Stimulated activated naive CD8-positive, alpha-beta T cell treated with anti-CD3 and anti-CD28 coated beads, Interleukin-15, Interleukin-2, amounts not matched to agents 100 U/mL and 50 U/mL, for 24 hours (primary cell): Measurements from ENCODE around the gene FBXW12.

Experiments
- ATAC-seq: fragments of 150-1000 bp; cut with Tn5 transposase; one replicate; pipeline ENCODE4 v1.10.0; 2021
- DNase-seq: peaks from one replicate; pipeline ENCODE4 v3.0.0; 2021

Gene FBXW12

DNA sequence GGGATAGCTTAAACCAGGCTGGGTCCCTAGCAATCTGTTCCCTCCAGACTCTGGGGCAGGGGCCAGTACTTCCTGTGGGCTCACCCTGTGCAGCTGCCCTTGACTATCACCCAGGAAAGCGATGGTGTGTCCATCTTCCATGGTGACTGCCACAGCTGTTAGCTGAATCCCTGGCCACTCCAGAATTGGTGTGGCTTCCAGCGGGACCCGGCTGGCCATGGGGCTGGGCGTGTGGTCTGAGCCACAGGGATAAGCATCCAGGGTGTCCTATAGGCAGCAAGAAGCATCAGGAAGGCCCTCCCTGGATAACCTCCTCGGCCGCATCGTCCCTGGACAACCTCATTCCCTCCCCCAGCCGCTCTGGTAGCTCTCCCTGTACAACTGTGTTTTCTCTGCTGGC is 50.7 kb downstream of the FBXW12 start:
- ATAC-seq (no peak), DNase-seq (no peak)

DNA sequence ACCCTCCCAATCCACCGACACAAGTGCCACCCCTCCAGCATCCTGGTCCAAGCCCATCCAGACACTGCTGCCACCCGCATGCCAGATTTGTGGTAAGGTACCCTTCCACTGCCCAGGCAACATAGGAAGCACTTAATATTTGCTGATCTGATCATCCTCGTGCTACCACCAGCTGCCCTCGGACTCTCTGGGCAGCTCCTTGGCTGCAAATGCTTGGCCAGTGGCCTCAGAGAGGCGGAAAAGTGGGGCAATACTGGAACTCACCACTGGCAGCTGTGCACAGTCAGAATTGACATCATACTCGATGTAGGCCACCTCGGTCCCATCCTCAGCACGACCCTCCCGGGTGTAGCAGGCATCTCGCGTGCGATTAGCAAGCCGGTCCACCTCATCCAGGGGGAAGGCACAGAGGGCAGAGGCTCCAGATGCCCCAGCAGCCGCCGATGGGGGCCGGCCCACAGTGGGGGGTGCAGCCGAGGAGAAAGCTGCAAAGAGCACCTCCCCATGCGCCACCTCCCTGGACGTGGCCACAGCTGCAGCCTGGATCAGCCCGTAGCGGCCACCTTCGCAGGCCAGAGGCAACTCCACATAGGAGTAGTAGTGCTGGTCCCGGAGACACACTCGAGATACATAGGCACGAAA is 51.3 kb downstream of the FBXW12 start:
- ATAC-seq (no peak), DNase-seq (no peak)

DNA sequence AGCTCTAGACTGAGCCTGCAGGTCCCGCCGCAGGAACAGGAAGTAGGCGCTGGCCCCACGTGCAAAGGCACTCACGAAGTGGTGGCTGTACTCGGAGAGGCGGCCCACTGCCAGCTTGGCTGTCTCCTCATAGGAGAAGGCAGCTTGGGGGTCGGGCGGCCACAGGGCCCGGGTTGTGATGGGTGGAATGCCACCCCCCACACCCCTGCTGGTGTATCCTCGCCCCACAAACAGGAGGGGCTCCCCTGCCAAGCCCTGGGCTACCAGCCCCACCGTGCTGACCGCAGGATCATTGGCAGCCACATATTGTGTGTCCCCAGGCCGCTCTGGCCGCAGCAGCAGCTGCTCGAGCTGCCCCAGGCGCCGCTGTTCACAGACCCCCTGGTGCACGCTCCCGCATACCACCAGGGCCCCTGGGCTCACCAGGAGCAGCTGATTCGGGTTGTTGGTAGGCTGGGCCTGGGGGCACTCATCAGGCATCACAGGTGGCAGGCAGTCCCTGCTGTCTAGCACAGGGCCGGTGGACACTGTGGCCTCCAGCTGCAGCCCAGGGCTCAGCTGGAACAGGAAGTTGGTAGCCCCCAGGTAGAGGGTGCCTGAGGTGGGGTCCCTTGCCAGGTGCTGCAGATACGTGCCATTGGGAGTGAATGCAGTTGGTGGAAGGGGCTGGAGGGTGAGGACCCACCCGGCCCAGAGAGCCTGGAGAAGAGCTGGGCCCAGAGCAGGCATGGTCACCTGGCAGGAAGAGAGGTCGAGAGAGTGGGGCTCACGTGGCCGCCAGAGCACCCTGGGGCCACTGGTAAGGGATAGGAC is 52.1 kb downstream of the FBXW12 start:
- DNase-seq (no peak), ATAC-seq (no peak)

DNA sequence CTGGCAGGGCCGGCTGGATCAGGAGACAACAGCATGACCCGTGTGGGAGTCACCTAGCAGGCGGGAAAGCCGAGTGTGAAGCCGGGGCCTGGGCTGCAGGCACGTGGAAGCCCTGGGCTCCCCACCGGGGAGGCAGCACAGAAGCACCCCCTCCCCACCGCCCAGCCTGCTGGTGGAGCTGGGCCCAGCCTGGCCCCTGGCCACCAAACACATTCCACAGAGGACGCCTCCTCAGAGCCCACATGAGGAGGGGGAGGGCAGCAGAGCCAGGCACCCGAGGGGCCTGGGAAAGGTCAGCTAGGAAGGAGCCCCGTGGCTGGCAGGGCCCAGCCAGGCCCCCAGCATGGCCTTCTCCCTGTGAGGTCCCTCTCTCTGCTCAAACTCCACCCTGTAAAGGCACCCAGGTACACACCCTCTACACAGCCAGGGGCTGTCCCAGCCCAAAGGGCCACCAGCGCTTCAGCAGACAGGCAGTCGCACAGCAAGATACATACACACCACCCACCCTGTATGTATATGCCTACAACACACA is 53.3 kb downstream of the FBXW12 start:
- DNase-seq, result no peak
- ATAC-seq, result no peak

DNA sequence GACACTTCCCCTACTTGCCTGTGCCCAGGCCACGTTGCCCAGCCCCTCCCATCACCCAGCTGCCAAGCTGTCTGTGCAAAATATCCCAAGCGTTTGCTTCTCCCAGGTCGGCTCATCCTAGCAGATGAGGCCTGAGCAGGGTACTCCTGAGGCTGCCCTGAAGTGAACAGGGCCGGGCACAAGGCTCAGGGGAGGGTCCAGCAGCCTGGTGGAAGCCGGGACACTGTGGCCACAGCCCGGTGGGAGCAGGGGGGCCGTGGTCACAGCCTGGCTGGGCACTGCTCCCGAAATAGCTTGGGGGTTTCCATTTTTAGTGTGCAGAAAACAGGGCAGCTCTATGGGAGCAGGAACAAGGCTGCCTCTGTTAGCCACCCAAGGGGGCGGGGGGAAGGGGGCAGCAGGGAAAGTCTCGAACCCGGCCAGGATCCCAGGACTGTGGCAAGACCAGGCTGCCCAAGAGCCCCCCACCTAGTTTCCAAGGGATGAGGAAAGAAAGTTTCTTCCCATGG is 54.4 kb downstream of the FBXW12 start:
- ATAC-seq, result no peak

DNA sequence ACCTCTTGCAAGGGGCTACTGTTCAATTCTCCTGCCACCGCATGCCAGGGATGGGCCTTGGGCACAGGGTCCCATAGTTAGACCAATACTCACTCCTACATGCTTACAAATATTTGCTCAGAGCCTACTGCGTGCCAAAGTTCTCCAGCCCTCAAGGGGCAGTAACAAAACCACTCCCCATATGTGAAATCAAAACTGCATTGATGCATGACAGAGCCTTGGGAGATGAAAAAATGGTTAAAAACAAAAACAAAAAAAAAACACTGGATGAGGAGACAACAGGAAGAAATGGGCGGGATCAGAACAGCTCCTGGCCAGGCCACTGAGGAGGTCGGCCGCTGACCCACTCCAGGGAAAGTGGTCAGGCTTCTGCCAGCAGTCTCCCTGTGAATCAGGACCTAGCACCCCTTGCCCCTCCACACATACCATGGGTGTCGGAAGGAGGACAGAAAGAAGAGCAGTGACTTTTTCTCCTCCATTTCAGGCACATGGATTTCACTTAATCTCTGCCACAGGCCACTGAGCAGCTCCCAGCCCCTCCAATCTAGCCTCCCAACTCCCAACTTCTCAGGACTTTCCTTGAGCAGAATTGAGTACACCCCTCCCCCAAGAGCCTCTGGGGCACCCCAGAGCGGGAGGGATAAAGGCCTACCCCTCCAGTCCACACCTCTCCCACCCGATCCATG is 55.1 kb downstream of the FBXW12 start:
- DNase-seq, result no peak
- ATAC-seq, result no peak

More for the DNA sequence above, 54.4 kb downstream of the FBXW12 start:
- no peak for DNase-seq

DNA sequence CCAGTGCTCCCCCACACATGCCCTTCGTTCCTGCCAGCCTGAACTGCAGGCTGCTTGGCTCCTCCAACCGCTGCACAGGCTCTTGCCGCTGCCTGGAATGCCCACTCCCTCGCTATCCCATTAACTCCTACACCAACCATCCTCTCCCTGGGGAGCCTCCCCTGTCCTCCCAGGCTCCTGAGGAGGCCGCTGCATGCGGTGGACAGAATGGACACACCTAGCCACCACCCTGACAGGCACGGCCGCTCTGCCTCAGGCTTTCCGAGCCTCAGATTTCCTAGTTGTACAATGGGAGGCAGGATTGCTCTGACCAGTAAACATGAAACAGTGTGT is 55.6 kb downstream of the FBXW12 start:
- no peak for ATAC-seq
- no peak for DNase-seq

DNA sequence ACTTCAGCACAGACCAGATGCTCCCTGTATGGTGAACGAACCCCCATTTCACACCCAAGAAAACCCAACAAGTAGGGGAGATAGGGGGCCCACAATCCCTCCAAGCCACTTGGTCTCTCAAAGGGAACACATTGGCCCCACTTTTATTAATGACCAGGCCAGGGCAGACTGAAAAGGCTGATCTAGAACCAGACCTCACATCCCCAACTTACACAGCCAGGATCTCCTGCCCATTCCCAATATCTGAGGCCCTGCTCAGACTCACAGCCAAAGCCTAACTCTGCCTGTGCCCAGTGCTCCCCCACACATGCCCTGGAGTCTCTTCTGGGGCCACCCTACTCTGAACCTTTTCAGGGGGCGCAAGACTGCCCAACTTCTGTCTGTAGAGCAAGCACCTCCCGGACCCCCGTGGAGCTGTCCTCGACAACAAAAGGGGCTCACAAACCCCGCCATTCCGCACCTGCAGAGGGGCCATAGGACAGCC is 56.1 kb downstream of the FBXW12 start:
- DNase-seq (no peak), ATAC-seq (no peak)

DNA sequence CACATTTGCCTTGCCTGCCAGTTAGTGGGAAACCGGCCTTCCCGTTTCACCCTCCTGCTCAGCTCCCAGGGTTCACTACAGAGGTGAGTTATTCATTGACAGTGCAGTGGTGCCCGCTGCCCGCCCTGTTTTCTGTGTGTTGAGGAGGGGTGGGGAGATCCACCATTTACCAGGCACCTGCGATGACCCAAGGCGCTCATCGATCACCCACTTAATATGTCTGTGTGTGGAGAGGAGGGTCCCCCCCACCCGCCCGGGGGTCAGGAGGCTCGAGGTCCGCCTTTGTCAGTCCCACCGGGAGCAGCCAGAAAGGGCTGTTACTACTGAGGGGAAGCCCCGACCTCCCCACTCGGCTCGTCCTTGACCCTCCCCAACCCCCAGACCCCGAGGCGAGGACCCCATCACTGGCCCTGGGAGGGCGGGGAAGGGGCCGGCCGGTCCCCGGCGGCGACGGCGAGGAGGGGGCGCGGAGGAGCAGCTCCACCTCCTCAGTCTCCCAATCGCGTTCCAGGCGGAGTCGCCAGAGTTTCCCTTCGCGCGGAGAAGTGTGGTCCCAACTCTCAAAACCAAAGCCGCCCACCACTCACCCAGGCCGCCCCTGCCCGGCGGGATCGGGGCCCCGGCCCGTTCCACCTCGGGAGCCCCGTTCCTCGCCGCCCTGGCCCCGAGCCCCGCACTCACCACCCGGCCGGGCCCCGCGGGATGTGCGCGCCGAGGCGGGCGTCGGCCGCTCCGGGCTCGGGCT is 56.7 kb downstream of the FBXW12 start:
- no peak for DNase-seq
- peak; percentile 31 for ATAC-seq

DNA sequence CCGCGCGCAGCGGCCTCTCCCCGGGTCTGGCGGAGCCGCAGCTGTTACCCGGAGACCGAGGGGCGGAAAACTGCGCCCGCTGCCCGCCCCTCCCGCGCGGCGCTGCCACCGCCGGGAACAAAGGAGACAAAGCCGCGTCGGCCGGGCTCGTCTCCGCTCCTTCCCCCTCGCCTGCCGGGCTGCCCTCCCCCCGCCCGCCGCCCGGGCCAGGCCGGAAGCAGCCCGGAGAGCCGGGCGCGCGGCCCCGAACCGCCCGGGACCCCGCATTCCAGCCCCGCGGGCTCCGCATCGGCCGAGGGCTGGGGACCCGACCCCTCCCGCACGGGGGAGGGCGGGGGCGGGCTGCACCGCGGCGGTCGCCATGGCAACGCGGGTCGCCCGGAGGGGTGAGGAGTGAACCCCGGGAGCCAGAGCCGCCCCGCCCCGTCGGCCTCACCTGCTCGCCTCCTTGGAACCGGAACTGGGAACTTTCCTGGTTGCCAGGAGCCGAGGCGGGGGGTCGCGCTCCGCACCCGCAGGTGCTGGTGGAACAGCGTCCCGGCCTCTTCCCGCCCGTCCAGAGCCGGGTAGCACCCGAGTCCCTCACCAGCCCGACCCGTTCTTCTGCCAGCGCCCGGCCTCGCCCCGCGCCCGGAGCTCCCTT is 57.4 kb downstream of the FBXW12 start:
- DNase-seq, result peak; percentile 62
- ATAC-seq, result peak; percentile 53

DNA sequence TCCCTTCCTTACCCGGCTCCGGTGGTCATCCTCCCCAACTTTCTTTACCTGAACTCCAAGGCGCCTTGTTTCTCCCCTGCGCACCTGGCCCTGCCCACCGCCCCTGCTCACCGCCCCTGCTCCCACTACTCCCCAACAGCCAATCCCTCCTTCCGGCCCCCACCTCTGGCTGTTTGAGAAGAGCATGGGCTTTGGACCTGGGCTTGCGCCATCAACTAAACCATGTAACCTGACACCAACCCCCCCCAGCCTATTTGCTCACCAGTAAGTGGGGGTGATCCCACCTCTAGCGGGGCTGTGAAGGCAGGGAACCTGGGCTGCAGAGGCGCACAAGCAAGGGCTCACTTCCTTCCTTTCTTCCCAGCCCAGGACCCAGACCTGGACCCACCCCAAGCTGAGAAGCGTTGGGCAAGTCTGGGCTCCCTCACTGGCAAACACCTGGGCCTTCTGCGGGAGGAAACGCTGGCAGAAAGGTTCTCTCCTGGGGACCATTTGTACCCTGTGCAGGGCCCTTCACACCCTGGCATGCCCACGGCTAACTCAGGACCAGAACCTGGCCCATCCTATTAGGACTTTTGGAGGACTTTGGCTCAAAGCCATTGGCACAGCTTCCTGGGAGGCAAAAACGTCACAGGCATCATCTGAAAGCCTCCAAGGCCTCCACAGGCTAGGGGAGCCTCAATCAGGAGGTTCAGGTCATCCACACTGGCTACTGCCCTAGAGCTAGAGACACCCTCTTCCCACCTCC is 58.1 kb downstream of the FBXW12 start, which contains the start of gene PLXNB1:
Gene PLXNB1 (minus strand): TSS at position 127 of the 748 bp plus-strand sequence. CDS start 5,475 bp downstream, outside the sequence.
- ATAC-seq (no peak), DNase-seq (no peak)

DNA sequence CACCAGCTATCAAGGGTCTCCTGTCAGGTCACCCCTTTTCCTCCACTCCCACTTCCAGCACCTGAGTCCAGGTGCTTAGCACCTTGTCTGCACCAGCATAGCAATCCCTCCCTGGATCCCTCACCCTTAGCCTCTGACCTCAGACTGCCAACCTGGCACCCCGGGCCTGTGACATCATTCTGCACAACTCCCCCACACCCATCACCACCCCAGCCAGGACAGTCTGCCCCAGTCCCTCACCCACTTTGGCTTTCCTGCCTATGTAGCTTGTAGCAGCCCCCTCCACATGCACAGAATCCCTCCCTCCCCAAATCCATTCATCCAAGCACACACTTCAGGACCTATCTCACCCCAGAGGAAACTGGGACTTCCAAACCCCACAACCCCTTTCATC is 58.7 kb downstream of the FBXW12 start:
- ATAC-seq (no peak), DNase-seq (no peak)

DNA sequence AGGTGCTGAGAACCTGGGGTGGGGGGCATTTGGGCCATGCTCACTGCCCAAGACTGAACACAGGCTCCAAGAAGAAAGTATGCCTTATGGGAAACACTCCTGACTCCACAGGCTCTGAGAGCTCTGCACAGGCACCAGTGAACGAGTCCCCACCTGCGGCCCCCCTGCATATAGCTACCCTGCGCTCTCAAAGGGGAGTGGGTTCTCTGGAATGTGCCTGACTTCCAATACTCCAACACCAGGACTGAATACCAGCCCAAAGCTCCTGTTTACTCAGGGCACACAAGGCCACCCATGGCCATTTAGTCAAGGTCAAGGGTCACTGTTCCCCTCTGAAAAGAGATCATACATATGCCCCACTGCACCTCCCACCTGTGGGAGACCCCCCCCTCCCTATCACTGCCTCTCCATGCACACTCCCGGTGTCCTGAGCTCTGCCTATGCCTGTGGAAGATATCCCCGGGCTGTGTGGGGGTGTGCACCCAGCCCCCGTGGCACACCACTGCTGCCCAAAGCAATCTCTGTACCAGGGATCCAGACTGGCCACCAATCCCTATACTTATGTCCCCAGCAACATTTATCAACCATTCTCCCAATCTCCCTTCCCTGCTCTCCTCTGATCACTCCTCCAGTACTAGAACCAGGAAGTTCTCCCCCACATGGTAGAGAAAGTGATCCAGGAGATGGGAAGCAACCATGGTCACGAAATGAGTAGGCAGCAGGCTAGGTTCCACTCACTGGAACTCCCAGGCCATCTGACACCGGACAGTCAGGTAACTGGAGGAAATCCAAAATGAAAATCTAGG is 59.4 kb downstream of the FBXW12 start:
- DNase-seq (no peak), ATAC-seq (no peak)

DNA sequence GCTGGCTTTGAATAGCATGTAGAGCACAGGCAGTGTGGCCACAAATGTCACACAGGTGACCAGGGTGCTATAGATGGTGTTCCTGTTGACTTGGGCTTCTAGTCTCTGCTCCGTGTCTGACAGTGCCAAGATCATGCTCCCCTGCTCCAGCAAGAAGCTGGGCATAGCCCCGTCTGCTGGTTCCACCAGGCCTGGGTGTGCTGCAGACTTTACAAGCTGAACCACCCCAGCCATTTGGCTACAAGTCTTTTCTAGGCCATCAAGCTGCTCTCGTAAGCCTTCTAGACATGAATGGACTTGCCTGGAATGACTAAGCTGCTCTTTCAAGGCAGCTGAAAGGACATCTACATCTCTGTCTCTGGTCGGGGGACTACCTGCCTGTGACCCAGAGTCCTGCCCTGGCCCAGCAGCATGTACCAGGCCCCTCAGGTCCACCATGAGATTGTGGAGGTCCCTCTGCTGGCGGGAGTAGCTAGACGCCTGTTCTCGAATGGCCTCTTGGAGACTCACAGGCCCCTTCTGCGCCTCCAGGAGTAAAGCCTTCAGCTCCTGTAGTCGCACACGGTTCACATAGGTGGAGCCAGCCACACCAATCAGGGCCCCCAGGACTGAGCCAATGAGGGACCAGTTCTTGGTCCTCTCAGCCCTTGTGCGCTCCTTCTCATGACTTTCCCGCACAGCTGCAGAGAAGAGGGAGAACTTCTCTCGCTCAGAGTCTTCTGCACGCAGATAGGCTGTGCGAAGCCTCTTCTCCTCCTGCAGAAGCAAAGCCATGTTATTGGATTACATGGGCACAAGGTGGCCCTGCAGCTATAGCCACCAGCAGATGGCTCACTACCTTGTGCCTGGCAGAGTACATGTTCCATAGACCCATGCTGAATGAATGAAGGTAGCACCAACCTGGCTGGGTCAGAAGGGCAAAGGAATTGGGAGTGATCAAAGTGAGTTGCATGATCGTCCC is 60.7 kb downstream of the FBXW12 start:
- no peak for DNase-seq
- ATAC-seq, result no peak

DNA sequence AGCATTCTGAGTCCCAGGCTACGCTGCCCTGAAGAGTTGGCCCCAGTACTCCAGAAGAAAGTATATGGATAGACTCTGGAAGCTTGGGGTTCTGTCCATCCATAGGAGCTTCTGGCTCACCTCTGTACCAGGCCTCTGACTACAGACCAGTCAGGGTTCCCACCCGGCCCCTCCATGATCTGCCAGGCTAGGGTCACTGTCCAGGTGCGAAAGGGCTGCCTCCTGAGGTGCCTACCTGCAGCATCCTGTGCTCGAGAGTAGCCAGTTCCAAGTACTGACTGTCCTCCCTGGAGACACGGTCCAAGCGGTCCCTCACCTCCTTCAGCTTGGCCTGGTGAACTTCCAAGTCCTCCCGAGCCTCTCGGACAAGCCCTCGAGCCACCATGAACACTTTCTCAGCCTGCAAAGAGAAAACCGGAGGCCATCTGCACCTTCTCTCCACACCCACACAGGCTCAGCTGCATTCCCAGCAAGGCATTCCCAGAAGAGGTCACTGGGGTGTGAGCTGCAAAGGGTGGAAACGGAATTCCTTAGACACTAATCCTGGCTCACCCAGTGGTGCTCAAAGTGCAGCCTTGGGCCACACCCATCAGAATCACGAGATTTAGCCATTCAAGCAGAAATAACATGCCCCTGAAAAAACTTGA is 61.6 kb downstream of the FBXW12 start:
- no peak for DNase-seq
- ATAC-seq, result no peak

DNA sequence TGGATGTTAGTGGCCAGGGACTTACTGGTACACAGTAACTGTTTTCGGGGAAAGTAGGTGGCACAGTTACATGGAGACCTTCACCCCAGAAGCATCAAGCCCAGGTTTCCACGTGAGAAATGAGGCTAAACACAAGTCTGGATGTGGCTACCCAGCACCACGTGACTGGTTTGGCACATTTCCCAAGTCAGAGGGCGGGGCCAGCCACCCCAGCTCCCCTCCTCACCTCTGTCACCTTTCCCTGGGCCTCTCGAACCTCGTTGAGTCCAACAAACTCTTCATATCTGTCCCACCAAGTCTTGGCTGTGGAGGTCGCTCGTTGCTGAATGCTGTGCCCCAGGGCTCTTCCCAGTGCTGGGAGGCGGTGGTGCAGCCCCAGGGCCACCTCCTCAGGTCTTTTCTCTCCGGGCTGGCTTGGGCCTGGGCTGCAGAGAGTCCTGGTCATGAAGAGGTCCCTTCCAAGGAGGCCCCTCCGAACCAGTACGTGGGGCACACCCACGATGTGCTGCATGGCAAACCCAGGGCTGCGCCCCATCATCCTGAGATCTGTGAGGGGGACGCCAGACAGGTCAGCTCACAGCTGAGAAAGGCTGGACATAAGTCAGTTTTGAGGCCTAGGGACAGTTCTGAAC is 62.7 kb downstream of the FBXW12 start:
- DNase-seq (no peak), ATAC-seq (no peak)

DNA sequence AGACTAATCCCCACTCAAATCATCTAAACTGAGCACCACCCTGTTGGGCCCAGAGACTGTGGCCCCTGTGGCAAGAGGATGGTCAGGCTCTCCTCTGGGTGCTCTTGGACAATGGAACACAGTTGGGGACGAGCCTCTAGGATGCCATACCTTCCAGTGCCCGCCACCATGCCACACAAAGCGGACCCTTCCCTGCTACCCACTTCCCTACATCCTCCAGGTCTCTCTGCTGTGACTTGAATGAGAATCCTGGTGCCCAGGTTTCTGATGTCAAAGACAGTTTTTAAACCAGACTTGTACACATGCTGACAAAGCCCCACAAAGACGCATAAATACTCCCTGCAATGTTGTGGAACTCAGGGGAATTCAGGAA is 63.2 kb downstream of the FBXW12 start:
- ATAC-seq, result no peak
- DNase-seq, result no peak
